HG03575 (cell line): ENCODE results near the gene NPFFR1.
A peak's percentile ranks its signal among the peaks of the same experiment; 100 is the strongest.

Experiments
- ATAC-seq: cut with Tn5 transposase; IDR thresholded peaks from one replicate; pipeline ENCODE4 v1.9.1; 2021; ENCODE audit not compliant: unreplicated experiment, insufficient number of reproducible peaks, low FRiP score; ENCODE audit errors: extremely low read depth

Gene NPFFR1

GRCh38 chr10:70295321-70295720 lies 11.5 kb upstream of the NPFFR1 start:
- no peak for ATAC-seq

GRCh38 chr10:70293169-70293843 lies 9.5 kb upstream of the NPFFR1 start:
- no peak for ATAC-seq

GRCh38 chr10:70292004-70292403 lies 8.2 kb upstream of the NPFFR1 start:
- no peak for ATAC-seq

GRCh38 chr10:70289739-70290138 lies 5.9 kb upstream of the NPFFR1 start:
- ATAC-seq, result no peak

GRCh38 chr10:70286616-70287015 lies 2.8 kb upstream of the NPFFR1 start:
- ATAC-seq, result no peak

- ATAC-seq, result no peak
Observed at GRCh38 chr10:70285476-70285831, 1.6 kb upstream of the NPFFR1 start.

- ATAC-seq, result no peak
Observed at GRCh38 chr10:70284542-70285475, 1.0 kb upstream of the NPFFR1 start.

- ATAC-seq, result no peak
Observed at GRCh38 chr10:70283071-70283444, 746 bp downstream of the NPFFR1 start.

GRCh38 chr10:70281609-70282008 lies 2.2 kb downstream of the NPFFR1 start:
- ATAC-seq, result no peak

GRCh38 chr10:70280099-70280498 lies 3.7 kb downstream of the NPFFR1 start:
- no peak for ATAC-seq

GRCh38 chr10:70277396-70278030 lies 6.3 kb downstream of the NPFFR1 start:
- no peak for ATAC-seq

- ATAC-seq, result no peak
Observed at GRCh38 chr10:70274643-70275042, 9.2 kb downstream of the NPFFR1 start.

GRCh38 chr10:70272925-70273316 lies 10.9 kb downstream of the NPFFR1 start:
- peak; percentile 40 for ATAC-seq

GRCh38 chr10:70271996-70272924 lies 11.5 kb downstream of the NPFFR1 start:
- ATAC-seq, result no peak

GRCh38 chr10:70270952-70271351 lies 12.9 kb downstream of the NPFFR1 start:
- ATAC-seq, result no peak

- no peak for ATAC-seq
Observed at GRCh38 chr10:70269741-70270140, 14.1 kb downstream of the NPFFR1 start.

- ATAC-seq, result no peak
Observed at GRCh38 chr10:70268376-70268775, 15.4 kb downstream of the NPFFR1 start.

GRCh38 chr10:70267161-70267933 lies 16.5 kb downstream of the NPFFR1 start:
- no peak for ATAC-seq
